K562 (cell line): ENCODE measurements around the gene TPMT. TPM values are rescaled to one million over a fixed set of nuclear protein-coding genes. Genes with fewer than 3 reads are reported as not detected.

Experiments
- BCOR ChIP-seq: fragments of 450-650 bp; IDR thresholded peaks from 2 replicates; pipeline ENCODE4 v1.6.1; 2016
- HDAC1 ChIP-seq, 2 experiments: fragments of 450-650 bp; IDR thresholded peaks; 2 replicates each; pipeline ENCODE4 v1.6.1; 2016 to 2017; ENCODE audit warnings: inconsistent platforms in 1 of 2, mild to moderate bottlenecking in 1 of 2, moderate library complexity in 1 of 2
- JUN ChIP-seq, 2 experiments: sonication (generic) in 1 of 2; formaldehyde crosslinking in 1 of 2; IDR thresholded peaks; 2 replicates each; pipeline versions ENCODE4 v1.6.1 to v1.8.0; 2012 to 2022; ENCODE audit warnings: borderline replicate concordance in 2 of 2, mild to moderate bottlenecking in 2 of 2, improper control_type of control experiment in 1 of 2, low read depth in 1 of 2, low read length in 1 of 2, missing genetic modification reagents in 1 of 2
- KDM5B ChIP-seq: fragments of 200-600 bp; sonication (generic); IDR thresholded peaks from 2 replicates; pipeline ENCODE4 v1.6.1; 2012; ENCODE audit warnings: low read depth, mild to moderate bottlenecking, moderate library complexity, low read length, control low read depth, inconsistent platforms; ENCODE audit not compliant: insufficient replicate concordance
- NFATC3 ChIP-seq: fragments of 450-650 bp; IDR thresholded peaks from 2 replicates; pipeline ENCODE4 v1.6.1; 2017; ENCODE audit warnings: mild to moderate bottlenecking
- SUPT5H ChIP-seq: fragments of 450-650 bp; IDR thresholded peaks from 2 replicates; pipeline ENCODE4 v1.6.1; 2016
- ZBTB17 ChIP-seq: fragments of 450-650 bp; formaldehyde crosslinking; IDR thresholded peaks from 2 replicates; pipeline ENCODE4 v1.4.0; 2020; ENCODE audit warnings: mild to moderate bottlenecking
- ZEB2 ChIP-seq: fragments of 450-650 bp; IDR thresholded peaks from 2 replicates; pipeline ENCODE4 v1.6.1; 2016
- polyA plus RNA-seq, 8 experiments: library from polyadenylated mRNA; depleted of rRNA in 4 of 8; stranded (reverse) in 5 of 8; unstranded in 3 of 8; fragments of >200 nt; fragmentation: Nextera tagmentation in 2 of 8; fragmentation: Illumina TruSeq in 1 of 8; extraction: Ambion mirVana in 2 of 8; extraction: Trizol in 1 of 8; gene quantifications; 2 replicates each; pipeline versions ENCODE4 v1.2.1 to v1.2.3, GENCODE V29; 2011 to 2014; ENCODE audit warnings: inconsistent platforms in 1 of 8, missing spikeins in 1 of 8
- total RNA-seq, 7 experiments: library from RNA; depleted of rRNA in 6 of 7; stranded (reverse); fragments of >200 nt in 6 of 7; fragmentation: Illumina TruSeq in 2 of 7; extraction: Trizol in 2 of 7; gene quantifications; 2 replicates each; pipeline versions ENCODE4 v1.2.1 to v1.2.3, GENCODE V29; 2011 to 2021; ENCODE audit warnings: low replicate concordance in 1 of 7
- TF ChIP-seq, protein P1 (sequence below): fragments of 450-650 bp; IDR thresholded peaks from 2 replicates; pipeline ENCODE4 v1.6.1; 2016; ENCODE audit warnings: borderline replicate concordance
- TF ChIP-seq, protein P2 (sequence below): fragments of 450-650 bp; IDR thresholded peaks from 2 replicates; pipeline ENCODE4 v1.7.0; 2016; ENCODE audit warnings: borderline replicate concordance
- TF ChIP-seq, protein P3 (sequence below): fragments of 250-450 bp; sonication (Bioruptor Pico); IDR thresholded peaks from 2 replicates; pipeline ENCODE4 v1.4.0; 2020
- TF ChIP-seq, protein P4 (sequence below), 2 experiments: fragments of 450-650 bp; IDR thresholded peaks; 2 replicates each; pipeline ENCODE4 v1.6.1; 2016; ENCODE audit warnings: mild to moderate bottlenecking in 2 of 2, borderline replicate concordance in 1 of 2, low read depth in 1 of 2, moderate library complexity in 1 of 2

TPMT gene
- total and polyA plus RNA-seq, 9 of the 15 experiments (the other 6 are each of a cell fraction or from before 2014, with no cell fraction given) = 24.2 to 67.4 (median 46.5) TPM

DNA sequence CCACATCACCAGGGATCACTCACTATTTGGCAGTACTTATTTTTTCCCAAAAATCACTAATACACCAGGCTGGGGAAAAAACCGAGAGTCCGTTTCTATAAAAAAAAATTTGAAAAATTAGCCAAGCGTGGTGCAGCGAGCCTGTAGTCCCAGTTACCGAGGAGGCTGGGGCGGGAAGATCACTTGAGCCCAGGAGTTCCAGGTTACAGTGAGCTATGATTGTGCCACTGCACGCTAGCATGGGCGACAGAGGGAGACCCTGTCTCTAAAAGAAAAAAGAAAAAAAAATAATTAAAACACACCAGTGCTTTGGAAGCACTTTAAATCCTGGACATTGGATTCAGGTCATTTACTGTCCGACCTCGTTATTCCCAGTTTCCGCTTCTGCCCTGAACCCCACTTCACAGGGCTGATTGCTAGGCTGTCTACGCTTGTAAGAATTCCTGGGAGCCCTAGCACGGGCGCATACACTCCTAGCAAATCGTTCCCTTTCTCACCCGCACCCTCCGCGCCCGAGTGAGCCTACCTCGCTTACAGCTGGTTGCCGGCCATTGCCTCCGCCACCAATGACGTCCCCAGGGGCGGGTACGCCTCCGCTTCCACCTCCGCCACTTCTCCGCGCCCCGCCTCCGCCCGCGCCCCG, at the start of gene TPMT (continued):
- TF ChIP-seq ZBTB17 (CRISPR knock-in tag) (peak; percentile 39; the same call in 1 of the 2 replicates), KDM5B (peak; percentile 54), HDAC1 (IDR thresholded peaks at IDR 0.05) (peak in 1 of 2 experiments; percentile 91; a peak in 2 of 4 replicates), ZEB2 (peak; percentile 34; the same call in 1 of the 2 replicates), SUPT5H (peak; percentile 89), JUN (IDR thresholded peaks at IDR 0.05; ENCODE audit: borderline replicate concordance, low read depth, low read length) (peak; percentile 42; the same call in 1 of the 2 replicates), JUN (CRISPR knock-in tag; IDR thresholded peaks at IDR 0.05; ENCODE audit: borderline replicate concordance) (no peak), NFATC3 (0 out of 2 replicates have a peak, but pooled peaks have one; percentile 41), BCOR (peak; percentile 25; the same call in 1 of the 2 replicates)
- TF ChIP-seq, protein P1, sequence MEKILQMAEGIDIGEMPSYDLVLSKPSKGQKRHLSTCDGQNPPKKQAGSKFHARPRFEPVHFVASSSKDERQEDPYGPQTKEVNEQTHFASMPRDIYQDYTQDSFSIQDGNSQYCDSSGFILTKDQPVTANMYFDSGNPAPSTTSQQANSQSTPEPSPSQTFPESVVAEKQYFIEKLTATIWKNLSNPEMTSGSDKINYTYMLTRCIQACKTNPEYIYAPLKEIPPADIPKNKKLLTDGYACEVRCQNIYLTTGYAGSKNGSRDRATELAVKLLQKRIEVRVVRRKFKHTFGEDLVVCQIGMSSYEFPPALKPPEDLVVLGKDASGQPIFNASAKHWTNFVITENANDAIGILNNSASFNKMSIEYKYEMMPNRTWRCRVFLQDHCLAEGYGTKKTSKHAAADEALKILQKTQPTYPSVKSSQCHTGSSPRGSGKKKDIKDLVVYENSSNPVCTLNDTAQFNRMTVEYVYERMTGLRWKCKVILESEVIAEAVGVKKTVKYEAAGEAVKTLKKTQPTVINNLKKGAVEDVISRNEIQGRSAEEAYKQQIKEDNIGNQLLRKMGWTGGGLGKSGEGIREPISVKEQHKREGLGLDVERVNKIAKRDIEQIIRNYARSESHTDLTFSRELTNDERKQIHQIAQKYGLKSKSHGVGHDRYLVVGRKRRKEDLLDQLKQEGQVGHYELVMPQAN = peak; percentile 92
- TF ChIP-seq, protein P2, sequence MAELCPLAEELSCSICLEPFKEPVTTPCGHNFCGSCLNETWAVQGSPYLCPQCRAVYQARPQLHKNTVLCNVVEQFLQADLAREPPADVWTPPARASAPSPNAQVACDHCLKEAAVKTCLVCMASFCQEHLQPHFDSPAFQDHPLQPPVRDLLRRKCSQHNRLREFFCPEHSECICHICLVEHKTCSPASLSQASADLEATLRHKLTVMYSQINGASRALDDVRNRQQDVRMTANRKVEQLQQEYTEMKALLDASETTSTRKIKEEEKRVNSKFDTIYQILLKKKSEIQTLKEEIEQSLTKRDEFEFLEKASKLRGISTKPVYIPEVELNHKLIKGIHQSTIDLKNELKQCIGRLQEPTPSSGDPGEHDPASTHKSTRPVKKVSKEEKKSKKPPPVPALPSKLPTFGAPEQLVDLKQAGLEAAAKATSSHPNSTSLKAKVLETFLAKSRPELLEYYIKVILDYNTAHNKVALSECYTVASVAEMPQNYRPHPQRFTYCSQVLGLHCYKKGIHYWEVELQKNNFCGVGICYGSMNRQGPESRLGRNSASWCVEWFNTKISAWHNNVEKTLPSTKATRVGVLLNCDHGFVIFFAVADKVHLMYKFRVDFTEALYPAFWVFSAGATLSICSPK = peak; percentile 90; the same call in 1 of the 2 replicates
- TF ChIP-seq, protein P3, sequence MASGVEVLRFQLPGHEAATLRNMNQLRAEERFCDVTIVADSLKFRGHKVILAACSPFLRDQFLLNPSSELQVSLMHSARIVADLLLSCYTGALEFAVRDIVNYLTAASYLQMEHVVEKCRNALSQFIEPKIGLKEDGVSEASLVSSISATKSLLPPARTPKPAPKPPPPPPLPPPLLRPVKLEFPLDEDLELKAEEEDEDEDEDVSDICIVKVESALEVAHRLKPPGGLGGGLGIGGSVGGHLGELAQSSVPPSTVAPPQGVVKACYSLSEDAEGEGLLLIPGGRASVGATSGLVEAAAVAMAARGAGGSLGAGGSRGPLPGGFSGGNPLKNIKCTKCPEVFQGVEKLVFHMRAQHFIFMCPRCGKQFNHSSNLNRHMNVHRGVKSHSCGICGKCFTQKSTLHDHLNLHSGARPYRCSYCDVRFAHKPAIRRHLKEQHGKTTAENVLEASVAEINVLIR (CRISPR knock-in tag) = peak; percentile 45; the same call in 1 of the 2 replicates
- TF ChIP-seq, protein P4, sequence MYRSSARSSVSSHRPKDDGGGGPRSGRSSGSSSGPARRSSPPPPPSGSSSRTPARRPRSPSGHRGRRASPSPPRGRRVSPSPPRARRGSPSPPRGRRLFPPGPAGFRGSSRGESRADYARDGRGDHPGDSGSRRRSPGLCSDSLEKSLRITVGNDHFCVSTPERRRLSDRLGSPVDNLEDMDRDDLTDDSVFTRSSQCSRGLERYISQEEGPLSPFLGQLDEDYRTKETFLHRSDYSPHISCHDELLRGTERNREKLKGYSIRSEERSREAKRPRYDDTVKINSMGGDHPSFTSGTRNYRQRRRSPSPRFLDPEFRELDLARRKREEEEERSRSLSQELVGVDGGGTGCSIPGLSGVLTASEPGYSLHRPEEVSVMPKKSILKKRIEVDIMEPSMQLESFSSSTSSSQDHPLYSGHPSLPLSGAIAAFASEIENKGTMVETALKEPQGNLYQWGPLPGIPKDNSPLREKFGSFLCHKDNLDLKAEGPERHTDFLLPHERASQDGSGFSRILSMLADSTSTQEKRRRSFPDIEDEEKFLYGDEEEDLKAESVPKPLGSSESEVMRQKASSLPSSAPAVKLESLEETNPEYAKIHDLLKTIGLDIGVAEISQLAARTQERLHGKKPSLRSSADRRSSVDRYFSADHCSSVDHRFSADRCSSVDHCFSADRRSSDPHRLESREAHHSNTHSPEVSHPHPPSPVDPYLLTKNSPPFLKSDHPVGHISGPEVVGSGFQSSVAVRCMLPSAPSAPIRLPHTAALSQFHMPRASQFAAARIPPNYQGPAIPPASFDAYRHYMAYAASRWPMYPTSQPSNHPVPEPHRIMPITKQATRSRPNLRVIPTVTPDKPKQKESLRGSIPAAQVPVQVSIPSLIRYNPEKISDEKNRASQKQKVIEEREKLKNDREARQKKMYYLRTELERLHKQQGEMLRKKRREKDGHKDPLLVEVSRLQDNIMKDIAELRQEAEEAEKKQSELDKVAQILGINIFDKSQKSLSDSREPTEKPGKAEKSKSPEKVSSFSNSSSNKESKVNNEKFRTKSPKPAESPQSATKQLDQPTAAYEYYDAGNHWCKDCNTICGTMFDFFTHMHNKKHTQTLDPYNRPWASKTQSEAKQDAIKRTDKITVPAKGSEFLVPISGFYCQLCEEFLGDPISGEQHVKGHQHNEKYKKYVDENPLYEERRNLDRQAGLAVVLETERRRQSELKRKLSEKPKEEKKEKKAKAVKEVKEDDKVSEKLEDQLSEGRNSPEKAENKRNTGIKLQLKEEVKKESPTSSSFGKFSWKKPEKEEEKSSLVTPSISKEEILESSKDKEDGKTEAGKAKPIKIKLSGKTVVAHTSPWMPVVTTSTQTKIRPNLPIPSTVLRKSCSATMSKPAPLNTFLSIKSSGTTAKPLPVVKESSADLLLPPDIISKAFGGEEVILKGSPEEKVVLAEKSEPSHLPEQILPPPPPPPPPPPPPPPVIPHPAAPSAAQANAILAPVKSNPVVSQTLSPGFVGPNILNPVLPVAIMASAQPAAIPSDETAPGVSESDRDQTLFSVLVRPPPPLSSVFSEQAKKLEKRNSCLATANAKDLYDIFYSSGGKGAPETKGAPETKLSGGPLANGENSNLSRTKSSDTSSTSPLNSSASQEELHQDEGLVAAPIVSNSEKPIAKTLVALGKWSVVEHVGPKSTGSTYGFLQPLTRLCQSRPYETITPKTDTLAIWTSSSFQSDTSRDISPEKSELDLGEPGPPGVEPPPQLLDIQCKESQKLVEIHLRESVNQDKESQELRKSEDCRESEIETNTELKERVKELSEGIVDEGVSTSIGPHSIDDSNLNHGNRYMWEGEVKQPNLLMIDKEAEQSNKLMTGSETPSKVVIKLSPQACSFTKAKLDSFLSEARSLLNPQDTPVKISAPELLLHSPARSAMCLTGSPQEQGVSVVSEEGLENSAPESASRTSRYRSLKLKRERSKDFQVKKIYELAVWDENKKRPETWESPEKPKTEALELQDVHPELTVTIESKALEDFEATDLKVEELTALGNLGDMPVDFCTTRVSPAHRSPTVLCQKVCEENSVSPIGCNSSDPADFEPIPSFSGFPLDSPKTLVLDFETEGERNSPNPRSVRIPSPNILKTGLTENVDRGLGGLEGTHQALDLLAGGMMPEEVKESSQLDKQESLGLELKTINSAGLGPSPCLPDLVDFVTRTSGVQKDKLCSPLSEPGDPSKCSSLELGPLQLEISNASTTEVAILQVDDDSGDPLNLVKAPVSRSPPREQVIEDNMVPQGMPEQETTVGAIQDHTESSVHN (IDR thresholded peaks at IDR 0.05; ENCODE audit: borderline replicate concordance in 1 of 2, low read depth in 1 of 2) = peak in 1 of 2 experiments; percentile 56; a peak in 1 of 4 replicates
